NB4 (cell line): ENCODE data around the gene EFCAB9.

Experiments used
- DNase-seq: peaks from one replicate; pipeline ENCODE4 v3.0.0; 2010; ENCODE audit warnings: low read depth
- H3K4me3 ChIP-seq: one replicate; pipeline ENCODE4 v1.5.1; 2011; ENCODE audit warnings: mild to moderate bottlenecking, low read depth, low read length, moderate library complexity
- MYC ChIP-seq: IDR thresholded peaks from 2 replicates; pipeline ENCODE4 v1.6.1; 2011; ENCODE audit warnings: low read depth, low read length
- POLR2A ChIP-seq: IDR thresholded peaks from 2 replicates; pipeline ENCODE4 v1.6.1; 2011; ENCODE audit warnings: mild to moderate bottlenecking; ENCODE audit not compliant: insufficient read length; ENCODE audit errors: extremely low read depth
- TF ChIP-seq, protein P1 (sequence below): IDR thresholded peaks from one replicate; pipeline ENCODE4 v1.5.1; 2012; ENCODE audit warnings: low read depth, low read length
- TF ChIP-seq, protein P2 (sequence below): IDR thresholded peaks from 2 replicates; pipeline ENCODE4 v1.6.1; 2011; ENCODE audit warnings: low read depth, low read length

EFCAB9 gene

DNA sequence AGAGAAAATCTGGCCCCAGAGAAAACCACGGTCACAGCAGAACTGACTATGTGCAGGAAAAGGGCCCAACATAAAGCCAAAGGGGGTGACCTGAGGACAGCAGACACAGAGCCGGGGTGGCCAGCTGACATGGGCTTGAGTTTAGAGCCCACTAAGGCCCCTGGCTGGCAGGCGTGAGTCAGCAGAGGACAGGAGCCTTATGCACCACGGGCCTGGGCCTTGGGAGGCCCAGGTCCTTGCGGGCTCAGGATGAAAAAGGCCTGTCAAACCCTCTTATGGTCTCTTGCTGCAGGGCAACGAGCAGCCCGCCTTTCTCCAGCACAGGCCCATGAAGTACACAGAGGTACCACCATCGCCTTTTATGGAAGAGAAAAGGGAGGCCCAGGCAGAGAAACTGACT, 25.7 kb upstream of the EFCAB9 start:
- no peak for DNase-seq
- TF ChIP-seq, protein P1, sequence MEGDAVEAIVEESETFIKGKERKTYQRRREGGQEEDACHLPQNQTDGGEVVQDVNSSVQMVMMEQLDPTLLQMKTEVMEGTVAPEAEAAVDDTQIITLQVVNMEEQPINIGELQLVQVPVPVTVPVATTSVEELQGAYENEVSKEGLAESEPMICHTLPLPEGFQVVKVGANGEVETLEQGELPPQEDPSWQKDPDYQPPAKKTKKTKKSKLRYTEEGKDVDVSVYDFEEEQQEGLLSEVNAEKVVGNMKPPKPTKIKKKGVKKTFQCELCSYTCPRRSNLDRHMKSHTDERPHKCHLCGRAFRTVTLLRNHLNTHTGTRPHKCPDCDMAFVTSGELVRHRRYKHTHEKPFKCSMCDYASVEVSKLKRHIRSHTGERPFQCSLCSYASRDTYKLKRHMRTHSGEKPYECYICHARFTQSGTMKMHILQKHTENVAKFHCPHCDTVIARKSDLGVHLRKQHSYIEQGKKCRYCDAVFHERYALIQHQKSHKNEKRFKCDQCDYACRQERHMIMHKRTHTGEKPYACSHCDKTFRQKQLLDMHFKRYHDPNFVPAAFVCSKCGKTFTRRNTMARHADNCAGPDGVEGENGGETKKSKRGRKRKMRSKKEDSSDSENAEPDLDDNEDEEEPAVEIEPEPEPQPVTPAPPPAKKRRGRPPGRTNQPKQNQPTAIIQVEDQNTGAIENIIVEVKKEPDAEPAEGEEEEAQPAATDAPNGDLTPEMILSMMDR: no peak
- H3K4me3 ChIP-seq: no peak overlapping the region

DNA sequence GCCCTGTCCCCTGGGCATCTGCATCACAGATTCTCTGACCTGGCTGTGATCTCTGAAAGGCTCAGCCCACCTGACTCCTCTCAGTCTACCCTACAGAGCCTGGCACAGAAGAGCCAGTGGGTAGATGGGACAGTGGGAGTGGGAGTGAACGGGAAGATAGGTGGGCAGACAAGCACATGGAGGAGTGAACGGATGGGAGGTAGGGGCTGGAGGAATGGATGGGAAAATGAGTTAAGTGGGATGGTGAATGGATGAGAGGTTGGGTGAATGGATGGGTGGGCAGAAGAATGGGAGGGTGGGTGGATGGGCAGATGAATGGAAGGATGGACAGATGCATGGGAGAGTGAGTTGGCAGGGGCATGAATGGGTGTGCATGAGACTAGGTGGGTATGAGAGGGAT, 24.8 kb upstream of the EFCAB9 start:
- DNase-seq: no peak
- no peak overlapping the region for H3K4me3 ChIP-seq
- TF ChIP-seq, protein P1: no peak
- TF ChIP-seq, protein P2, sequence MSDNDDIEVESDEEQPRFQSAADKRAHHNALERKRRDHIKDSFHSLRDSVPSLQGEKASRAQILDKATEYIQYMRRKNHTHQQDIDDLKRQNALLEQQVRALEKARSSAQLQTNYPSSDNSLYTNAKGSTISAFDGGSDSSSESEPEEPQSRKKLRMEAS: no peak
- TF ChIP-seq POLR2A: no peak
- TF ChIP-seq MYC: no peak

DNA sequence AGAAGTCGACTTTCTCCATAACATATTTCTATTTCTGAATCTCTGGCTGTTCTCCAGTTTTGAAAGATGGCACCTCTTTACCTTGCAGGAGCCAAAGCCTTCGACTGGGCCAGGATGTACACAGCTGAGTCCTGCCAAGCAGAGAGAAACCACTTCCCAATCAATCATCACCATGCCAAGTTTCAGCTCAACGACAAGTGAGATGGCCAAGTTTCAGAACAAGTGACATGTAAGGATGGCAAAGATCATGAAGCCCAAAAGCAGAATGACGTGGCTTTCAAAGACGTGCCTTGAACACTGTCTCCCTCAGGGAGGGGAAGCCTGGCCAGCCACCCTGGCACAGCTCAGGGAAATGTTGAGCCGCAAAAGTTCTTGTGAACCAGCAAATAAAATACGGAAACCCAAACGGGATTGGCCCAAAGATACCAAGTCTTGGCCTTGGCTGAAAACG, 23.7 kb upstream of the EFCAB9 start:
- TF ChIP-seq, protein P2: no peak
- DNase-seq: no peak
- H3K4me3 ChIP-seq: no peak overlapping the region

DNA sequence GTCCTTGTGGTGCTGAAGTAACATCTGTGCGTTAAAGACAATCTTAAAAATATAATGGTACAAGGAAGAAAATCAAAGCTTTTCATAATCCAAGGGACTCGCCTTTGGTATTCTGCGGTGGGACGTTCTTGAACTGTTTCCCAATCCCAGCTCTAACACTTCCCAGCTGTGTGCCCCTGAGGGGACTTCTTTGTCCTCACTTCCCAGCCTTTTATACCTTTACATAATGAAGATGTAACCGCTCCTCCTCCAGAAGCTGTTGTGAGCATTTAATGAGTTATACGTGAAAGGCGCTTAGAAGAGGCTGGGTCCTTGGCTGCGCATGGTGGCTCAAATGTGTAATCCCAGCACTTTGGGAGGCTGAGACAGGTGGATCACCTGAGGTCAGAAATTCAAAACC, 22.9 kb upstream of the EFCAB9 start:
- TF ChIP-seq POLR2A (no peak), MYC (no peak)
- TF ChIP-seq, protein P2: no peak
- TF ChIP-seq, protein P1: no peak
- DNase-seq: no peak
- no peak overlapping the region for H3K4me3 ChIP-seq

DNA sequence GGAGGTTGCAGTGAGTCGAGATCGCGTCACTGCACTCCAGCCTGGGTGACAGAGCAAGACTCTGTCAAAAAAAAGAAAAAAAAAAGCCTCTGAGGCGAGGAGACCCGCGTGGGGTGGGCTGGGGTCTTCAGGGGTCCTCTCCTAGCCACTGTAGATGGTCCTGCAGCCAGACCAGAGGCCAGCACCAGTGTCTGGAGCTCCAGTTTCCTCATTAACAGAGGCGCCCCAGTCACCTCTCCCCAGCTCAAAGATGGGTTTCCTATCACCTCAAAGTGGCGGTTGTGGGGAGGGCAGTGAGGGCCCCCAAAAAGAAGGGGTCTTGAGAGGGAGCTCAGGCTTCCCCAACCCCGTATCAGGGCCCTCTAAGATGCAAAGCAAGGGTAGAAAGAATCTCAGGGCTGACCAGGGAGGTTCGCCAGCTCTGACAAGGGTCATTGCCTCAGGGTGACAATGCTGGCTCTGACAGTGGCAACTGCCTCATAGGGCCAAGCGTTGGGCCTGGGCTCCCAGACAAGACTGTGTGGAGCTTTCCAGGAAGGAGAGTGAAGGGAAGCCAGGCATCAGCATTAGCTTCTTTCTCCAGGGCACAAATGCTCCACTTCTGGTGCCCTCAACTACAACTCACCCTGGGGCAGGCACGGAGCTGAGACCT, 20.9 kb upstream of the EFCAB9 start:
- no peak for DNase-seq
- TF ChIP-seq, protein P2: no peak
- TF ChIP-seq, protein P1: no peak
- TF ChIP-seq POLR2A (no peak), MYC (no peak)
- H3K4me3 ChIP-seq: no peak overlapping the region

DNA sequence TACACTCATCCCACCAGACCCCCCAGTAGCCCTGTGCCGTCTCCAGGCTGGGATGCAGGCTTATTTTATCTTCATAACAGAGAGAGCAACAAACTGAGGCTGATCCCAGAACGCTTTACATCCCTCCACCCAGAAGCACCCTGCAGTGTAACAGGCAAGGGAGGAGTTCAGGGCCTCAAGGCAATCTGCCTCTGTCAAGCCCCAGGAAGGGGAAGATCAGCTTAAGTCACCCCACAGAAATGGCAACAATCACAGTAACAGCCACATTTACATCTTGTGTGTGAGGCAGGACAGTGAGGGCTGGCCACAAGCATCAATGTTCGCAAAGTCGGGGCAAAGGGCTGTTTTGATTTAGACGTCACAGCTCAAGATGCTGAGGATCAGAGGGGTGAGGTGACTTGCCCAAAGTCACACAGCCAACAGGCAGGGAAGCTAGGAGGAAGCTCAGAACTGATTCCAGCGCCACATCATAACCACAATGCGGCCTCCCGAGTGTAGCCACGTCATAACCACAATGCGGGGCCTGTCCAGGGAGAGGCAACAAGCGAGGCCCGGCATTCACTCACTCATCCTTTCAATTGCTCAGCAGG, 20.3 kb upstream of the EFCAB9 start:
- TF ChIP-seq MYC (no peak), POLR2A (no peak)
- TF ChIP-seq, protein P1: no peak
- TF ChIP-seq, protein P2: no peak
- peak; percentile 88 for DNase-seq
- H3K4me3 ChIP-seq: no peak overlapping the region
